ENCODE measurements around the gene SETD2.

GRCh38 chr3:47194994-47195393 lies 31.1 kb upstream of the SETD2 start:
- no peak for TF ChIP-seq CTCF (IDR thresholded peaks at IDR 0.05 in 4 of 5, conservative IDR thresholded peaks at IDR 0.05 in 1 of 5)
- TF ChIP-seq POLR2A (IDR thresholded peaks at IDR 0.05) = no peak

Measured in gastrocnemius medialis (tissue), 4 donors.